AG10803 (cell line): ENCODE results near the gene KCTD21.

ENCODE experiments used
- DNase-seq: peaks from one replicate; pipeline ENCODE4 v3.0.0; 2010; ENCODE audit warnings: low read depth
- H3K4me3 ChIP-seq: 2 replicates; pipeline ENCODE4 v1.5.1; 2011; ENCODE audit warnings: mild to moderate bottlenecking, low read length, control low read depth
- TF ChIP-seq, protein P1 (sequence below): conservative IDR thresholded peaks from 2 replicates; pipeline ENCODE4 v1.5.1; 2011; ENCODE audit warnings: mild to moderate bottlenecking, low read length, control low read depth, inconsistent platforms

KCTD21 gene

DNA sequence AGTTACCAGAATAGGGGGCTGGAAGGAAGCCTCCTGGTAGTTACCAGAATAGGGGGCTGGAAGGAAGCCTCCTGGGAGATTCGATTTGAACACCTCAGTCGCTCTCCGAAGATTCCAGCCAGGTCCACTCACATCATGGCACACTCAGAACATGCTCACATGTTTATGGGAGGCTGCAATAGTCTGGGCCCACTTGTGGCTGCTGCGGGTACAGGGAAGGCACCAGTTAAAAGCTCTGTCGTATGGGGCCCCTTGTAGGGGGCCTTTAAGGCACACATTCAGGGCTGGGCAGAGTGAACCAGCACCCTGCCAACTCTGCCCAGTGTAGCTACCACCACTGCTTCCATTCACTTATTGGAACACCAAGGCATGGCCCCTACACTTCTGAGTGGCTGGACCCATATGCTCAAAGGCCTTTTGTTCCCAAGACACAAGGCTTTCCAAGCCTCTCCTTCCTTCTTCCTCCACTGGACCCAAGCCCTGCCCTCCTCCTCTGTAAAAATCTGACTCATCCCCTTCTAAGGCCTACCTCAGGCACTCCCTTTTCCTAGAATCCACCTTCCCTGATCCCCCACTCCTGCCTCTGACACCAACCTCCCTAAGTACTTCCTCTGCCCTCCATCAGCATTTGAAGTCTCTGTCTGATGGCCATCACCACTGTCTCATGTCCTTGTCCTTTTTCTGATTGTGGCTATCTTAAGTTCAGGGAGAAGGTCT lies 28.3 kb upstream of the KCTD21 start:
- TF ChIP-seq, protein P1, sequence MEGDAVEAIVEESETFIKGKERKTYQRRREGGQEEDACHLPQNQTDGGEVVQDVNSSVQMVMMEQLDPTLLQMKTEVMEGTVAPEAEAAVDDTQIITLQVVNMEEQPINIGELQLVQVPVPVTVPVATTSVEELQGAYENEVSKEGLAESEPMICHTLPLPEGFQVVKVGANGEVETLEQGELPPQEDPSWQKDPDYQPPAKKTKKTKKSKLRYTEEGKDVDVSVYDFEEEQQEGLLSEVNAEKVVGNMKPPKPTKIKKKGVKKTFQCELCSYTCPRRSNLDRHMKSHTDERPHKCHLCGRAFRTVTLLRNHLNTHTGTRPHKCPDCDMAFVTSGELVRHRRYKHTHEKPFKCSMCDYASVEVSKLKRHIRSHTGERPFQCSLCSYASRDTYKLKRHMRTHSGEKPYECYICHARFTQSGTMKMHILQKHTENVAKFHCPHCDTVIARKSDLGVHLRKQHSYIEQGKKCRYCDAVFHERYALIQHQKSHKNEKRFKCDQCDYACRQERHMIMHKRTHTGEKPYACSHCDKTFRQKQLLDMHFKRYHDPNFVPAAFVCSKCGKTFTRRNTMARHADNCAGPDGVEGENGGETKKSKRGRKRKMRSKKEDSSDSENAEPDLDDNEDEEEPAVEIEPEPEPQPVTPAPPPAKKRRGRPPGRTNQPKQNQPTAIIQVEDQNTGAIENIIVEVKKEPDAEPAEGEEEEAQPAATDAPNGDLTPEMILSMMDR: no peak
- no peak for DNase-seq

GRCh38 chr11:78216021-78216420 lies 27.6 kb upstream of the KCTD21 start:
- DNase-seq: no peak
- H3K4me3 ChIP-seq: no peak overlapping the region
- TF ChIP-seq, protein P1: no peak

More for the DNA sequence above, 28.3 kb upstream of the KCTD21 start:
- no peak overlapping the region for H3K4me3 ChIP-seq

- no peak for DNase-seq
- TF ChIP-seq, protein P1: no peak
- no peak overlapping the region for H3K4me3 ChIP-seq
Observed at GRCh38 chr11:78214331-78215194, 26.1 kb upstream of the KCTD21 start.

- DNase-seq: no peak
- TF ChIP-seq, protein P1: no peak
- H3K4me3 ChIP-seq: no peak overlapping the region
Observed at GRCh38 chr11:78213526-78214330, 25.3 kb upstream of the KCTD21 start.

DNA sequence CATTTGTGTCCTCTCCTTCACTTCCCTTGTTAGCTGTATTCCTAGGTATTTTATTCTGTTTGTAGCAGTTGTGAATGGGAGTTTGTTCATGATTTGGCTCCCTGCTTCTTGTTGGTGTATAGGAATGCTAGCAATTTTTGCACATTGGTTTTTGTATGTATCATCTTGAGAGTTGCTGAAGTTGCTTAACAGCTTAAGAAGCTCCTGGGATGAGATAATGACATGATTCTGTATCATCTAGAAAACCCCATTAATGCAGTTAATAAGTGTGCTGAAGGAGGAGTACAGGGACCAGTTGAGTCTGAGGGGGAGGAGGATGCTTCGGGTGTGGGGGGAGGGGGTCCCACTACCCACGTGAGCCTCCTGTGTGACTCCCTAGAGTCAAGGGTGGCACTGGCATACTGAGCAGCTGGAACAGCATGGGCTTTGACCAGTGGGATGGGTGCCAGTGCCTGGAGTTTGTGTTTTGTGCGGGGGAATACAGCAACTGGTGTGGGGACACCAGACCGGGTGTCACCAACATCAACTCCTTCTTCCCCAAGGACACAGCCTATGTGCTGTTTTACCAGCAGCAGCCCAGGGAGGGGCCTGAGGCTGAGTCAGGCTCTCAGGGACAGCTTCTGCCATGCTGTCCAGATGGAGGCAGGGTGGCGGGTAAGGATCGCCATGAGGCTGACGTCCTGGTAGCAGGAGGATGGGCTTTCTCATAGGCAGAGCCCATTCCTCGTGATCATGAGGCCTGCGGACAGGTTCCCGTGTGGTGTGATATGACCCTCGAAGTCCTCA lies 24.4 kb upstream of the KCTD21 start:
- TF ChIP-seq, protein P1: no peak
- DNase-seq: peak; percentile 82
- H3K4me3 ChIP-seq: no peak overlapping the region

DNA sequence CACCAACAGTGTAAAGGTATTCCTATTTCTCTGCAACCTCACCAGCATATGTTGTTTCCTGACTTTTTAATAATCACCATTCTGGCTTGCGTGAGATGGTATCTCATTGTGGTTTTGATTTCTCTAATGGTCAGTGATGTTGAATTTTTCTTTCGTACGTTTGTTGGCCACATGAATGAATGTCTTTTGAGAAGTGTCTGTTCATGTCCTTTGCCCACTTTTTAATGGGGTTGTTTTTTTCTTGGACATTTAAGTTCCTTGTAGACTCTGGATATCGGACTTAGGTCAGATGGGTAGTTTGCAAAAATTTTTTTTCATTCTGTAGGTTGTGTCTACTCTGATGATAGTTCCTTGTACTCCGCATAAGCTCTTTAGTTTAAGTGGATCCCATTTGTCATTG lies 23.1 kb upstream of the KCTD21 start:
- TF ChIP-seq, protein P1: no peak
- no peak overlapping the region for H3K4me3 ChIP-seq
- no peak for DNase-seq
